Measurements from ENCODE around the gene TMEM80.
"Not testable (repeated sequence)": the region's sequence is repeated elsewhere in the genome, so short reads cannot be mapped to it uniquely, and the experiment has no call there.

The TMEM80 gene

GRCh38 chr11:723120-723883 is 27.7 kb downstream of the TMEM80 start:
- peak; percentile 80 for DNase-seq

GRCh38 chr11:724049-724777 is 28.6 kb downstream of the TMEM80 start:
- no peak for DNase-seq

- no peak for DNase-seq
Observed at GRCh38 chr11:724778-725386, 29.3 kb downstream of the TMEM80 start.

DNA sequence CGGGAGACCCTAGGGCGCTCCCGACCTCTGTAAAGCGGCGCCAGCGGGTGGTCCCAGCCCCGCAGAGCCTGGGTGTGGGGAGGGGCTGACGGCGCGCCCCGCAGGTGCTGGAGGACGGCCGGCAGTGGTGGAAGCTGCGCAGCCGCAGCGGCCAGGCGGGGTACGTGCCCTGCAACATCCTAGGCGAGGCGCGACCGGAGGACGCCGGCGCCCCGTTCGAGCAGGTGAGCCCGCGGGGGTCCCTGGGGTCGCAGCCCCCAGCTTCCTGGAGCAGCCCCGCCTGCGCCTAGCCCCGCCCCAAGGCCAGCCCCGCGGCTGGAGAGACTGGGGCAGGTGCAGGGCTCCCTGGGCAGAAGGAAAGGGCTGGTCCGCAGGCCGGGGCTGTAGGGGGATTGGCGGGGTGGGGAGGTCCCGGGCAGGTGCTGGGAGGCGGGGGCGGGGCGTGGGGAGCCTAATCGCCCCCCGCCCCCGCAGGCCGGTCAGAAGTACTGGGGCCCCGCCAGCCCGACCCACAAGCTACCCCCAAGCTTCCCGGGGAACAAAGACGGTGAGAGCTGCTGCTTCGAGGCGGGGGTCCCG is 30.1 kb downstream of the TMEM80 start:
- DNase-seq: no peak

- DNase-seq: peak; percentile 81
Observed at GRCh38 chr11:726278-727220, 30.9 kb downstream of the TMEM80 start.

DNA sequence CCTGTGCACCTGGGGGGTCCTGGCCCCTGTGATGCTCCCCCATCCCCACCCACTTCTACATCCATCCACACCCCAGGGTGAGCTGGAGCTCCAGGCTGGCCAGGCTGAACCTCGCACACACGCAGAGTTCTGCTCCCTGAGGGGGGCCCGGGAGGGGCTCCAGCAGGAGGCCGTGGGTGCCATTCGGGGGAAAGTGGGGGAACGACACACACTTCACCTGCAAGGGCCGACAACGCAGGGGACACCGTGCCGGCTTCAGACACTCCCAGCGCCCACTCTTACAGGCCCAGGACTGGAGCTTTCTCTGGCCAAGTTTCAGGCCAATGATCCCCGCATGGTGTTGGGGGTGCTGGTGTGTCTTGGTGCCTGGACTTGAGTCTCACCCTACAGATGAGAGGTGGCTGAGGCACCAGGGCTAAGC is 31.7 kb downstream of the TMEM80 start:
- no peak for DNase-seq

- DNase-seq: peak; percentile 93
Observed at GRCh38 chr11:727859-728748, 32.5 kb downstream of the TMEM80 start.

GRCh38 chr11:728901-729491 is 33.4 kb downstream of the TMEM80 start:
- DNase-seq: no peak

- no peak for DNase-seq
Observed at GRCh38 chr11:729492-730074, 34.0 kb downstream of the TMEM80 start.

- no peak for DNase-seq
Observed at GRCh38 chr11:733072-733471, 37.5 kb downstream of the TMEM80 start.

- DNase-seq: not testable (repeated sequence)
Observed at GRCh38 chr11:734541-734940, 38.9 kb downstream of the TMEM80 start.

GRCh38 chr11:737366-737765 is 41.8 kb downstream of the TMEM80 start:
- no peak for DNase-seq

DNA sequence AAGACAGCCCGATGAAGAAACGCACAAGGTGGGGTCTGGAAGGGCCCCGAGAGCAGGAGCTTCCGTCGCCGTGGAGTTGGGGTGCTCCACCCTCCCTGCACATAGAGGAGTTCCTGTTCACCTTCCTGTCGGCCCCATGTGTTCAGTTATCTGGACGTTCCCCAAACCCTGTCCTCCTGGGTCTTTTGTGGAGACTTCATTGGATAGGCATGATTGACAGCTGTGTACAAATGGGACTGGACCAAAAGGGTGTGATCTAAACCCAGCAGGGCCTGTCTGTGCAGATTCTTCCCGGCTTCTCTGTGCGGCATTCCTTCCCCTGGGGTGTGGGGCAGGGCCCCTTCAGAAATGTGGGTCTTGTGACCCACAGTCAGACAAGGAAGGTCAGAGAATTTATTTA is 42.3 kb downstream of the TMEM80 start:
- DNase-seq: not testable (repeated sequence)

- DNase-seq: no peak
Observed at GRCh38 chr11:742156-742546, 46.5 kb downstream of the TMEM80 start.

GRCh38 chr11:742571-743201 is 47.1 kb downstream of the TMEM80 start:
- DNase-seq: no peak

DNA sequence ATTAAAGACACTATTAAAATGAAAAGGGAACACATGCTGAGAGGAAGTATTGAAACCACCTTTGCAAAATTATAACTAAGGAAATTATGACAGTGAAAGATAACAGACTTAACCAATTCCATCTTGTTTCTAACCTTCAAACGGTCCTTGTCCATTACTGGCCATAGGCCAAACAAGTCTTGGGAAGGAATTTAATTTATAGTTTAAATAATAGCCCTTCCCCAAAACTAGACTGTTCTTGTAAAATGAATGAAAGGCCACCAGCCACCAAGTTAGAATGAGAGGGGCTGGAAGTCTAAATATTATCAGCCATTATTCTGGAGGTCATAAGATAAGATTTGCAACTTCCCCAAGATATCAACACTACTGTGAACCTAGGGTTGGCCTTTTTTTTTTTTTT is 49.8 kb downstream of the TMEM80 start:
- DNase-seq: no peak

DNA sequence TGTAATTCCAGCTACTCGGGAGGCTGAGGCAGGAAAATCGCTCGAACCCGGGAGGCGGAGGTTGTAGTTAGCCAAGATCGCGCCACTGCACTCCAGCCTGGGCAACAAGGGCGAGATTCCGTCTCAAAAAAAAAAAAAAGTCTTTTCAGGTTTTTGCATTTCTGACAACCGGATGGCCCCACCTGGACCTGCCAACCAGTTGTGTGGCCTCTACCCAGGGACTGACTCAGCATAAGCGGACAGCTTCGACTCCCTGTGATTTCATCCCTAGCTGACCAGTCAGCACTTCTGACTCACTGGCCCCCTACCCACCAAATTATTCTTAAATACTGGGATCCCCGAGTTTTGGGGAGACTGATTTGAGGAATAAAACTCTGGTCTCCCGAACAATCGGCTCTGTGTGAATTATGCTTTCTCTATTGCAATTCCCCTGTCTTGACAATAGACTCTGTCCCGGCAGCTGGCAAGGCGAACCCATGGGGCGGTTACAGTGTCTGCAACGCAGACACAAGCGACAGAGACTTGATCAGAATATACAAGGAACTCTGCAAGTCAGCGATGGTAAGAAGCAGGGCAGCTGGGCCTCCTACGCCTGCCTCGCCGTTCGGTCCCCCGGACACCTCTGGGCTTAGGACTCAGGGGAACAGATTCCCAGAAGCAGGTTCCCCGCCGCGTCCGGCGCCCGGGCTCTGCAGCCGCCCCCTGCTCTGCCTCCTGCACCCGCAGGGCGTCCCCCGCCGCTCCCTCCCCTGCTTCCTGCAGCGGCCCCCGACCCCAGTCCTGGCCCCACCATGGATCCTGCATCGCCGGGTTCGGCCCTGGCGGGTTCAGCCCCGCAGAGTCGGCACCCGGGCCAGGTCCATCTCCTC is 50.9 kb downstream of the TMEM80 start:
- DNase-seq: no peak

GRCh38 chr11:747158-748006 is 51.8 kb downstream of the TMEM80 start, which contains the start of gene TALDO1:
TALDO1 (plus strand) TSS chr11:747464; CDS start chr11:747482, 18 bp downstream.
- DNase-seq: peak; percentile 95
